RPMI8226 (cell line): Measurements from ENCODE around the gene TEX38.
A peak's percentile ranks its signal among the peaks of the same experiment; 100 is the strongest.
"Not testable (repeated sequence)": the region's sequence is repeated elsewhere in the genome, so short reads cannot be mapped to it uniquely, and the experiment has no call there.

ENCODE experiments used
- DNase-seq: peaks from one replicate; pipeline ENCODE4 v3.0.0-alpha.2; 2015

Gene TEX38

DNA sequence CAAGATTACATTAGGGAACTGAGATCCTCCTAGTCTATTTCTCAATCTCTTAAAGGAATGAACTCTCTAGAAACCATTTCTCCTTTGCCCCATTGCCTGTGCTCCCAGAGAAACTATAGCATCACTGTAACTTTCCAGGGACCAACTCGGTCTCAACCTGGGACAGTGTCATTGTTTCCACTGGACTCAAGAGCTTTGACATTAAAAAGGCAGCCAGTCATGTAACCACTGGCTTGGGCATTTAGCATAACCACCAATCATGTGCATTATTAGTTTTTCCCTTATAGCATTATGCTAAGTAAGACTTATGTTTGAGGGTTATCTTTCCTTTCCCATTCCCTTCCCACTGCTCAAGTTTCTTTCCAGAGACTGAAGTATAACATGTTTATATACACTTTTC lies 18.2 kb downstream of the TEX38 start:
- no peak for DNase-seq

DNA sequence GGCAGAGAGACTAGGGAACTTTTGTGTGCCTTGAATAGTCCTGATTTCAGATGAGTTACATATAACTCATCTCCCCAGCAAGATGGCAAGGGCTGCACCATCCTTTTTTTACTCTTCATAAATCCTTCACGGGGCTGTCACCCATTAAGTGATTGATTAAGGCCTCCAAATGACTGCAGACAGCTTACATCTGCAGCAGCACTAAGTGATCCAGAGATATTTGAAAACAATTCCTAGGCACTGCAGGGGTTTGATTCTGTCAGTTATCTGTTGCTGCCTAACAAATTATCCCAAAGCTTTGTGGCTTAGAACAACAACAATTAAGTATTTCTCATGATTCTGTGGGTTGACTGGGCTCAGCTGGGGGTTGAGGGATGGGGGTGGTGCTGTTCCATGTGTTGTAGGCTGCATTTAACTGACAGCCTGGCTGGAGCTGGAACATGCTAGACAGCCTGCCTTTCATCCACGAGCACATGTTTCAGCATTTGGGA lies 19.3 kb downstream of the TEX38 start:
- DNase-seq = no peak

DNA sequence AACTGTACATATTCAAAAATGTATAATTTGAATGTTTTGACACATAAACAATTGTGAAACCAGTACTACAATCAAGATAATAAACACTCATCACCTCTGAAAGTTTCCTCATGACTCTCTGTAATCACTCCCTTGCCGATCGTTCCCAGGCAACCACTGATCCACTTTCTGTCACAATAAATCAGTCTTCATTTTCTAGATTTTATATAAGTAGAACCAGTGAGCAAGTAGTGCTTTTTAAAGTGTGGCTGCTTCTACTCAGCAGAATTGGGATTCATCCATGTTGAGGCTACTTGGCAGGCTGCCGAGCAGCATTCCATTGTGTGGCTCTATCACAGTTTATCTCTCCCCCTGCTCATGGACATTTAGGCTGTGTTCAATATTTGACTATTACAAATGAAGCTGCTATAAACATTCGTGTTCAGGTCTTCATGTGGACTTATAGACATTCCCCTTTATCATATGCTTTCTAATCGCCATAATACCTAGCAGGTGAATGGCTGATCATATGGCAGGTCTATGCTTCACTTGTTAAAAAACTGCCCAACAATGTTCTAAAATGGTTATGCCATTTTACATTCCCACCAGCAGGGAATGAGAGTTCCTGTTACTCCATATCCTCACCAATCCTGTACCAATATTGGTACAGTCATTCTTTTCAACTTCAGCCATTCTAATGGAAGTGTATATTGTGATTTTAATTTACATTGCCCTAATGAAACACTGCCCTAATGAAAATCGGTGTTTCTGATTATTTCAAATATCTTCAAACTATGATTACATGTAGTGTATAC lies 20.5 kb downstream of the TEX38 start:
- DNase-seq = no peak

DNA sequence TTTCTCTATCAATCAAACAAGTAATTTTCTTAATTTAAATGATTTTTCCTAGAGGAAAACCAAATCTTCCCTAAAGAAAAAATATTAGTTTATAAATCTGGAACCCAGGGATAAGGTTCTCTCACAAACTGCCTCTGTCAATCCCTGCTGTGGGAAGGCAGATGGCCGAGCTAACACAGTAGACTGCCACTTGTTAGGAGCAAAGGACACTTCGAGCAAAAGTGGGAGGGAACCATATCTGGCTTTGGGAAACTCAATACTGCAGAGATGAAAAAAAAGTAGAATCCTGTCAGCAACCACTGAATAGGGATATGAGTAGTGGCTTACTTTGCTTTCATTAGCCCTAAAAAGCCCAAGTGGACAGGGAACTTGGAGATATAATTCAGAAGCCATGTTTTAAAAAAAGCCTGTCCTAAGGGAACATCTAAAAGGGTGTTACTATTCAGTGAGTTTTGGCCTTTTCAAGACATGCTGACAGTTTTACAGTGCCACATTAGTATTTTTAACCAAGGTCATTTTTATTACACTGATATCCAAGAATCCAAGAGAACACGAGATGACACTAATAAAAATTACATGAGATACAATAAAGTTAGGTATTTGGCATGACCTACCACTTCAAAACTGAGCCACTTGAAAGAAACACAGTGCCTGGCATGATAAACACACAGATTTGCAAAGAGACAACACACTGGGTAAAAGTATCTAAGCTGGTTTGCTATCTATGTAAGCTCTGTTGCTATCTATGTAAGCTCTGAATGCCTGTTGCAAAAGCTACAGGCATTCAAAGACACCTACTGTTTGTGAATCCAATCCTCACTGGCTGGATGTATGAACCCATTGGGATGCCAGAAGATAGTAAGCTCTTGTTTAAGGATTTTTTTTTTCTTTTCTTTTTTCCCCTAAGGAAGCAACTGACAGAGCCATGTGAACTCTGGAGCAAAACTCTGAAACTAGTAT lies 21.4 kb downstream of the TEX38 start:
- DNase-seq = no peak

DNA sequence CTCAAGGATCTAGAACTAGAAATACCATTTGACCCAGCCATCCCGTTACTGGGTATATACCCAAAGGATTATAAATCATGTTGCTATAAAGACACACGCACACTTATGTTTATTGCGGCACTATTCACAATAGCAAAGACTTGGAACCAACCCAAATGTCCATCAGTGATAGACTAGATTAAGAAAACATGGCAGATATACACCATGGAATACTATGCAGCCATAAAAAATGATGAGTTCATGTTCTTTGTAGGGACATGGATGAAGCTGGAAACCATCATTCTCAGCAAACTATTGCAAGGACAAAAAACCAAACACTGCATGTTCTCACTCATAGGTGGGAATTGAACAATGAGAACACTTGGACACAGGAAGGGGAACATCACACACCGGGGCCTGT lies 23.0 kb downstream of the TEX38 start:
- DNase-seq = not testable (repeated sequence)

DNA sequence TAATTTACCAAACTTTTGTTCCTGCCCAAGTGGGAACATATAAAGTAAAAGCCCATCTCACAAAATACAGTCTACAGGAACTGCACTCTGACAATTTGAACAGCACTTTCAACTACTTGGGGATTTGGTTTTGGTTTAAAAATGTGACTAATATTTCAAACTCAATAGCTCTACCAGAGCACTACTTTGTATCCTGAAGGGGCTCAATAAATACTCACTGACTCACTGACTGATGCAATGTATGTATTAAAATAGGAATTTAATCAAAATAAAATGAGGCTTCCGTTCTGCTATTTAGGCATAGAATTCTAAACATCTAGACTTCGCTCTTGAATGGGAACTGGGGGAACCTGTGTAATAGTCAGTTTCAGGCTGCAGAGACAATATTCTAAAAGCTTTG lies 25.4 kb downstream of the TEX38 start:
- DNase-seq = no peak

DNA sequence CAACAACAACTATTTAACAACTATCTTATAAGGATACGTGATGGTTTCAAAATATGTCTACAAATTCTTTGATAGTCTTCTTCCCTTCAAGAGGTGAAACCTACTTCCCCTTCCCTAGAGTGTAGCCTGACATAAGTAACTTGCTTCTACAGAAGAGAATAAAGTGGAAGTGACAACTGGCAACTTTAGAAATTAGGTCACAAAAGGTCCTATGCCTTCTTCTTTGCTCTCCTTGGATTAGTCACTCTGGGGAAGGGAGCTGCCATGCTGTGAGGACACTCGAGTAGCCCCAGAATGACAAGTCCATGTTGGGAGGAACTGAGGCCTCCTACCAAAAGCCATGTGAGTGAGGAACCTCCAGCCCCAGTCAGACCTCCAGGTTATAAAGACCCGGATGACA lies 28.0 kb downstream of the TEX38 start:
- no peak for DNase-seq

DNA sequence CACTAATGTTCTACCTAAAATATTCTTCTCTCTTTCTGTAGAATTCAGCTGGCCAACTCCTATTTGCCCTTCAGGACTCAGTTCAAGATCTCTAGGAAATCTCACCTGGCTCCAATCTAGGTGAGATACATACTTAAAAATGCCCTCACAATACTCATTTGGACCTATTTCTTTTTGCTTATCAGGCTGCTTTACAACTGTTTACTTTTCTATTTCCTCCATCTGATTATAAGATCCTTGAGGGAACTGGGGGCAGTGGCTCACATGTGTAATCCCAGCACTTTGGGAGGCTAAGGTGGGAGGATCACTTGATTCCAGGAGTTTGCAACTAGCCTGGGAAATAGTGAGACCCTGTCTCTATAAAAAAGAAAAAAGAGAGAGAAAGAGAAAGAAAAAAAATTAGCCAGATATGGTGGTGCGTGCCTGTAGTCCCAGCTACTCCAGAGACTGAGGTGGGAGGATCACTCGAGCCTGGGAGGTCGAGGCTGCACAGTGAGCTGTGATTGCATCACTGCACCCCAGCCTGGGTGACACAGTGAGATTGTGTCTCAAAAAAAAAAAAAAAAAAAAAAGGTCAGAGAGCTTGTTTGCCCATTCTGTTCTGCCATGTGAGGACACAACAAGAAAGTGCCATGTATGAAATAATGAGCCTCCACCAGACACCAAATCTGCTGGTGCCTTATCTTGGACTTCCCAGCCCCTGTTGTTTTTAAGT lies 32.4 kb downstream of the TEX38 start:
- no peak for DNase-seq

DNA sequence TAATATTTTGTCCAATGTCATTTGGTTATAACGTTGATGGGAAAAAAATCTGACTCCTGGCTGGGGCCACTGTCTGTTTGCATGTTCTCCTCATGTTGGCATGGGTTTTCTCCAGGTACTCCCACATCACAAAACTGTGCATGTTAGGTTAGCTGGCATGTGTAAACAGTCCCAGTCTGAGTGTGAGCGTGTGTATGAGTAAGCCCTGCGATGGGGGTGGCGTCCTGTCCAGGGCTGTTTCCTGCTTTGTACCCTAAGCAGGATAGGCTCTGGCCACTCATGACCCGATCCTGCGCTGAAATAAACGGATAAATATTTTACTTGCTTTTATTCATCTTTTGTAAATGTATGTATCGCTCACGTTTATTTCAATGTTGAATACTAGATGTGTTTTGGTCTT lies 33.8 kb downstream of the TEX38 start:
- no peak for DNase-seq

DNA sequence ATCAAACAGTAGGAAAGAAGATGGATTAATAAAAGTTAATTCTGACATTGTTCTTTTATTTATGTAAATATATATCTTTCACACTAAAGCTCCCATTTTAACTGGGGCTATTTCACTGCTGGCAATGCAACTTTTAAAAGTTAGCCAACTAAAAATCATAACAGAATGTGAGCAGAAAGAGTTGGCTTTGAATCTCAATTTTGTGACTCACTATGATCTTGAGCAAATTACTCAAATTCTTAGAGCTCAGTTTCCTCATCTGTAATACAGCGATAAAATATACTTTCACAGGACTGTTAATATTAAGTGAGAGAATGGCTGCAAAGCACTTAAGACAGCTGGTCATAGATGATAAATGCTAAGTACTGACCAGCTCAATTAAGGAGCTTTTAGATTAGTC lies 36.5 kb downstream of the TEX38 start:
- no peak for DNase-seq

DNA sequence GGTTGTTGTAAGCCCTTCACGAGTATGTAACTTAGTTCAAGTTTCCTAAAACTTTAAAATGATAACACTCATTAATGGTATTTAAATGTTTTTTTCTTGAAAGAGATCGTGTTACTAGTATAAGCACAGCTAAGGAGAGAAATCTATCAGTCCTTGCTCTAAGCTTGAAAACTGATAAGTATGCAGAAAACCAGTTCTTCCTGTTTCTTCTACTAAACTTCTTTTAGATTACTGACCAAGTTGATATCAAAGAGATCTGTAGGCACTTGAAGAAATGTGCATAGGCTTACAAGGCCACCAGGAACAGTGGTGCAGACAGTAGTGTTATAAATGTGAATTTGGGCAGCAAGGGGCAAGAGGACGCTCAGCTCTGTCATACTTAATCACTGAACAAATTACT lies 43.3 kb downstream of the TEX38 start:
- no peak for DNase-seq

DNA sequence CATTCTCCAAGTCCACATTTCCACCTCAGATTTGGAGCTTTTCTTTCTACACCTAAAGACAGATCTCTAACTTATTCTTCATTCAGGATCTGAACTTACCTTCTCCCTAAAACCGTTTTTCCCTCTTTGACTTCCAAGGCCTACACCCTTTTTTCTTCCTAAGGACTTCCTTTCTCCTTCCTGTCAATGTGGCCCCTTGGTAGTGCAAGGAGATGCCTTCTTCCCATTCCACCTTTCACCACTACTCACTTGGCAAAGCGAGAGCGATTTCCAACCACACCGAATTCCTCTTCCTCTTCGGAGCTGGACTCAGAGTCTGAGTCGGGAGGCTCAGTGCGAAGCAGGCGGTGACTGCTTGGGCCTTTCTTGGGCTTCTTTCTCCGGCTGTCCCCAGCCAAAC lies 46.0 kb downstream of the TEX38 start:
- DNase-seq = no peak

DNA sequence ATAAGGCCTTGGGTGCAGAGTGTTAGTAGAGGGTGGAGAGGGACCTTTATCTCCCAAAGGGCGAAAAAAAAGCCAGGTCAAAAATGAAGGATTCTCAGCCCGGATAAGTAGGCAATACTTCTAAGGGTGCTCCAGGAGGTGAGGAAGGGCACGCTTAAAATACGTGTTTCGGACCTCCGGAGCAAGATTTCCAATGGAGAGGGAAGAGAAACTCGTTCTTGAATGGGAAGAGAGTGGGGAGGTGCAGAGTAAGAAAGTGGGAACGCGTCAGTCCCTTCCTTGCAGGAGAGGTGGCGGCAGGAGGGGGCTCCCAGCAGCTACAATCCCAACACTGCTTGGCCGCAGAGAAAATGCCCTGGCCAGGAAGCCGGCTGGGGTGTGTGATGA lies 46.7 kb downstream of the TEX38 start:
- DNase-seq = no peak

DNA sequence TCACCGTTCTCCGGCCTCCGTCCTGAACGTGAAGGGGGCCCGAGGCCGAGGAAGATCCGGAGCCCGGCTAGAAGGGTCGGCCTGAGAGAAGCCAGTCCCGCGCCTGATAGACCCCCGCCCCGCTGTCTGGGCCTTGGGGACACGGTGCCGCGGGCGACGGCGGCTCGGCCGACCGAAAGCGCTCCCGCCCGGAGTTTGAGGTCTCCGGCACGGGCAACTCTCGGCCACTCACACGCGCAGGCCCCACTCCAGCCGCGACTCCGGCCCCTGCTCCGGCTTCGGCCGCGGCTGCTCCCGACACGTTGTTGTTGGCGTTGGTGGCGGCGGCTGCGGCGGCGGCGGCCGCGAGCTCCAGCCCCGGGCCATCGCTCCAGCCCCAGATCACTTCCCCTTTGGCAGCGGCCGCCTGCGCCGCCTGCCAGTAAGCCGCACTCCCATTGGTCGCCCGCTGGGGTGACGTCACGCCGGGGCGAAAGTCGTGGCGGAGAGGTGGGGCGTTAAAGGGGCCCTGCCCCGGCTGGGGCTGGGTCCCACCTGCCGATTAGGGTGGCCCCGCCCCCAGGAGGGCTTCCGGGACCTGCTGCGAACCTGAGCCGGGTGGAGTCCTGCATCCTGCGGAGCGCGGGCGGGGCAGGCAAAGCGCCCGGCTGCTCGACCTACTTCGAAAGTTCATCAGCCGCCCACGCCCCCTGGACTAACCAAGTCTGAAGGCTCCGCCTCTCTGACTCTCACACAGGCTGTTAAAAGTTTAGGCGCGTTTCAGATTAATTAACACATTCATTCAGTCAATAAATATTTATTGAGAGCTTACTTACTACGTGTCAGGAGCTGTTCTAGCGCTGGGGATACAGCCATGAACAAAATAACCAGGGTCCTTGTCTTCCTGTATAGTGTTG lies 47.3 kb downstream of the TEX38 start, which contains the start of gene EFCAB14:
Gene EFCAB14, minus strand, starts transcription at position 388 of the 896 bp plus-strand sequence. CDS start 1,027 bp downstream, outside the sequence.
- peak; percentile 100 for DNase-seq

DNA sequence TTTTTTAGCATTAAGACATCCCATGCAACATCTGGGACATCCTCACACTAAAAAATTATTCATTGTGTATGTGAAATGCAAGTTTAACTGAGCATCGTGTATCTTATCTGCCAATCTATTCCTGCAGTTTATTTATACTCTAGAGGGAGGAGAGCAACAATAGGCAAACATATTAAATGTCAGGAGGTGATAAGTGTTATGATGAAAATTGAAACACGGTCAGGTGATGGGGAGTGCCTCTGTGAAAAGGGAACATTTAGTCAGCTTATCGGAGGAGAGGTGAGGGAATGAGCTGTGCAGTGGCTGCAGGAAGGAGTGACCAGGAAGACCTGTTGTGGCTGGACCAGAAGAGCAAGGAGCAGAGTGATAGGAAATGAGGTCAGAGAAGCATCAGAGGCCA lies 48.0 kb downstream of the TEX38 start:
- DNase-seq = no peak

DNA sequence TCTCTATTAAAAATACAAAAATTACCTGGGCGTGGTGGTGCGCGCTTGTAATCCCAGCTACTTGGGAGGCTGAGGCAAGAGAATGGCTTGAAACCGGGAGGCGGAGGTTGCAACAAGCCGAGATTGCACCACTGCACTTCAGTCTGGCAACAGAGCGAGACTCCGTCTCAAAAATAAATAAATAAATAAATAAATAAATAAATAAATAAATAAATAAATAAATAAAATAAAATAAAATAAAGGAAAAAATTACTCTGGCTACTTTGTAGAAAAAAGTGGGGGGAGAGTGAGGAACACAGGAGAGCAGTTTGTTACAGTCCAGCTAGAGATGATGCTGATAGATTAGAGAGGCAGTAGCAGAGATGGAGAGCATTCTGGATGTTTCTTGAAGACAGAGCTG lies 48.7 kb downstream of the TEX38 start:
- not testable (repeated sequence) for DNase-seq

DNA sequence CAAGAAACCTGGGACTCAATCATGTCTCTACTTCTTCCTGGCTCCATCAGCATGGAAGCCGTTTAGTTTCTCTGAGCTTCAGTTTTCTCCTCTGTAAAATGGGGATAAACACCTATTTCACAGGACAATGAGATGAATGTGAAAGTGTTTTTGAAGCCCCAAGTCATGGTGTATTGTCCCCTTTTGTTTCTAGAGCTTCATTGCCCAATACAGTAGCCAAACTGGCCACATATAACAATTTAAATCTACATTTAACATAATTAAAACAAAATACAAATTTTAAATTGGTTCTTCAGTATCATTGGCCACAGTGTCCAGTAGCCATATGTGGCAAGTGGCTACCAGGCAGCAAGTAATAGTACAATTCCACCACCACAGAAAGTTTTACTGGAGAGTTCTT lies 49.5 kb downstream of the TEX38 start:
- no peak for DNase-seq

DNA sequence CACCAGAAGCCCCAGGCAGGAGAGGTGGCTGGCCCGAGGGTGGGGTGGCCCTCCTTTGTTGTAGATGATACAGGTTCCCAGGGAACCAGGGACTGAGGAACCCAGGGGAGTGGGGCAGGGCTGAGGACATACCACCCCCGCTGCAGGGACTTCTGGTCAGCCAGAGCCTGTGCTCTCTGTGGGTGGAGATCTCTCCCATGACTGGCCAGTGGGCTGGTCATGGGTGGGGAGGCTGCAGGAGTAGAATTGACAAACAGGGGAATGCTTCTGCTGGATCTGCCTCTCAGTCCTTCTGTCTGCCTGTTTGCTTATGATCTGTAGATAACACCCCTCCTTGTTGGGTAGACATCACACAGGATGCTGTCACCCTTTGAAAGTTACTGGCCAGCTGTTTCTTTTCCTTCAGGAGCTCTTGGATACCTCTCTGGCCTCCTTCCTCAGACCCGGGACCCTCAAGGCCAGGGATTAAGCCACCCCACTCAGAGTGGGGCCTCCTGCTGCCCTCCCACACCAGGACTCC lies 50.1 kb downstream of the TEX38 start:
- DNase-seq = no peak
